Stomach (tissue), 4 donors: ENCODE results near the gene EML4.
"Not testable (repeated sequence)": the region's sequence is repeated elsewhere in the genome, so short reads cannot be mapped to it uniquely, and the experiment has no call there.

Experiments used
- POLR2A ChIP-seq, 4 donors: fragments of 450-650 bp; IDR thresholded peaks; one replicate each; pipeline ENCODE4 v1.6.1; 2016; ENCODE audit warnings: antibody characterized with exemption in 4 of 4, control low read depth in 2 of 4, mild to moderate bottlenecking in 1 of 4, moderate library complexity in 1 of 4
- TF ChIP-seq, protein P1 (sequence below), 7 experiments: fragments of 450-650 bp in 4 of 7; fragments of 200-600 bp in 3 of 7; sonication (generic) in 3 of 7; IDR thresholded peaks; one replicate each; pipeline ENCODE4 v1.5.1; 2016 to 2019; ENCODE audit warnings: antibody characterized with exemption in 7 of 7, control low read depth in 2 of 7, mild to moderate bottlenecking in 1 of 7

DNA sequence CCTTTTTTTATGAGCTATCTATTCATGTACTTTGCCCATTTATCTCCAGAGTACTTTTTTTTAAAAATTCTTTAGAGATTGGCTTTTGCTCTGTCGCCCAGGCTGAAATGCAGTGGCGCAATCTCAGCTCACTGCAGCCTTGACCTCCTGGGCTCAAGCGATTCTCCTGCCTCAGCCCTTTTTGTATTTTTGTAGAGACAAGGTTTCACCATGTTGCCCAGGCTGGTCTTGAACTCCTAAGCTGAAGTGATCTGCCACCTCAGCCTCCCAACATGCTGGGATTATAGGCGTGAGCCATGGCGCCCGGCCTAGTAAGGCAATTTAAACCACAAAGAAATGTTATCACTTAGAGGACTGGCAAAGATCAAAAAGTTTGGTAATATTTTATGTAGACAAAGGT lies 177.7 kb downstream of the EML4 start:
- TF ChIP-seq, protein P1, sequence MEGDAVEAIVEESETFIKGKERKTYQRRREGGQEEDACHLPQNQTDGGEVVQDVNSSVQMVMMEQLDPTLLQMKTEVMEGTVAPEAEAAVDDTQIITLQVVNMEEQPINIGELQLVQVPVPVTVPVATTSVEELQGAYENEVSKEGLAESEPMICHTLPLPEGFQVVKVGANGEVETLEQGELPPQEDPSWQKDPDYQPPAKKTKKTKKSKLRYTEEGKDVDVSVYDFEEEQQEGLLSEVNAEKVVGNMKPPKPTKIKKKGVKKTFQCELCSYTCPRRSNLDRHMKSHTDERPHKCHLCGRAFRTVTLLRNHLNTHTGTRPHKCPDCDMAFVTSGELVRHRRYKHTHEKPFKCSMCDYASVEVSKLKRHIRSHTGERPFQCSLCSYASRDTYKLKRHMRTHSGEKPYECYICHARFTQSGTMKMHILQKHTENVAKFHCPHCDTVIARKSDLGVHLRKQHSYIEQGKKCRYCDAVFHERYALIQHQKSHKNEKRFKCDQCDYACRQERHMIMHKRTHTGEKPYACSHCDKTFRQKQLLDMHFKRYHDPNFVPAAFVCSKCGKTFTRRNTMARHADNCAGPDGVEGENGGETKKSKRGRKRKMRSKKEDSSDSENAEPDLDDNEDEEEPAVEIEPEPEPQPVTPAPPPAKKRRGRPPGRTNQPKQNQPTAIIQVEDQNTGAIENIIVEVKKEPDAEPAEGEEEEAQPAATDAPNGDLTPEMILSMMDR (IDR thresholded peaks at IDR 0.05), result not testable (repeated sequence)
- not testable (repeated sequence) for TF ChIP-seq POLR2A (IDR thresholded peaks at IDR 0.05)
